ENCODE measurements around the gene GTF2IRD1.

GTF2IRD1 gene

GRCh38 chr7:74590813-74591212 lies 137.1 kb downstream of the GTF2IRD1 start:
- Histone ChIP-seq H3K36me3 (ENCODE audit: insufficient read depth, low read length) (no peaks in the 10 kb centered on the region), H3K4me3 (ENCODE audit: low read depth, low read length, poor library complexity, severe bottlenecking) (no peak overlapping the region), H3K27me3 (ENCODE audit: insufficient read depth, low read length) (peaks cover 5% of the 10 kb centered on the region; the same call in 1 of the 2 replicates), H3K27ac (ENCODE audit: low read depth, low read length, poor library complexity, severe bottlenecking) (no peak overlapping the region), H2AFZ (ENCODE audit: low read length) (no peak overlapping the region), H3K4me2 (ENCODE audit: low read length) (no peak overlapping the region), H3K79me2 (ENCODE audit: insufficient read depth, low read length) (no peaks in the 10 kb centered on the region), H3K9ac (ENCODE audit: low read length) (no peak overlapping the region), H3K9me2 (ENCODE audit: low read depth, low read length) (no peaks in the 10 kb centered on the region), H3K4me1 (ENCODE audit: insufficient read depth, low read length, severe bottlenecking) (peaks cover 12% of the 10 kb centered on the region), H3F3A (ENCODE audit: insufficient read depth, low read length) (no peaks in the 10 kb centered on the region), H4K20me1 (ENCODE audit: insufficient read depth, low read length) (no peaks in the 10 kb centered on the region), H3K9me3 (ENCODE audit: low read length) (no peaks in the 10 kb centered on the region)
- TF ChIP-seq, protein P1, sequence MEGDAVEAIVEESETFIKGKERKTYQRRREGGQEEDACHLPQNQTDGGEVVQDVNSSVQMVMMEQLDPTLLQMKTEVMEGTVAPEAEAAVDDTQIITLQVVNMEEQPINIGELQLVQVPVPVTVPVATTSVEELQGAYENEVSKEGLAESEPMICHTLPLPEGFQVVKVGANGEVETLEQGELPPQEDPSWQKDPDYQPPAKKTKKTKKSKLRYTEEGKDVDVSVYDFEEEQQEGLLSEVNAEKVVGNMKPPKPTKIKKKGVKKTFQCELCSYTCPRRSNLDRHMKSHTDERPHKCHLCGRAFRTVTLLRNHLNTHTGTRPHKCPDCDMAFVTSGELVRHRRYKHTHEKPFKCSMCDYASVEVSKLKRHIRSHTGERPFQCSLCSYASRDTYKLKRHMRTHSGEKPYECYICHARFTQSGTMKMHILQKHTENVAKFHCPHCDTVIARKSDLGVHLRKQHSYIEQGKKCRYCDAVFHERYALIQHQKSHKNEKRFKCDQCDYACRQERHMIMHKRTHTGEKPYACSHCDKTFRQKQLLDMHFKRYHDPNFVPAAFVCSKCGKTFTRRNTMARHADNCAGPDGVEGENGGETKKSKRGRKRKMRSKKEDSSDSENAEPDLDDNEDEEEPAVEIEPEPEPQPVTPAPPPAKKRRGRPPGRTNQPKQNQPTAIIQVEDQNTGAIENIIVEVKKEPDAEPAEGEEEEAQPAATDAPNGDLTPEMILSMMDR (IDR thresholded peaks at IDR 0.05; ENCODE audit: low read length) = no peak
- no peak for TF ChIP-seq EZH2 (IDR thresholded peaks at IDR 0.05; ENCODE audit: borderline replicate concordance, low read length)

- no peak overlapping the region for H3K9ac ChIP-seq (ENCODE audit: low read length)
- no peaks in the 10 kb centered on the region for H3K36me3 ChIP-seq (ENCODE audit: insufficient read depth, low read length)
- H3K27ac ChIP-seq (ENCODE audit: low read depth, low read length, poor library complexity, severe bottlenecking) = no peak overlapping the region
Observed at GRCh38 chr7:74598558-74598957, 144.9 kb downstream of the GTF2IRD1 start.

DNA sequence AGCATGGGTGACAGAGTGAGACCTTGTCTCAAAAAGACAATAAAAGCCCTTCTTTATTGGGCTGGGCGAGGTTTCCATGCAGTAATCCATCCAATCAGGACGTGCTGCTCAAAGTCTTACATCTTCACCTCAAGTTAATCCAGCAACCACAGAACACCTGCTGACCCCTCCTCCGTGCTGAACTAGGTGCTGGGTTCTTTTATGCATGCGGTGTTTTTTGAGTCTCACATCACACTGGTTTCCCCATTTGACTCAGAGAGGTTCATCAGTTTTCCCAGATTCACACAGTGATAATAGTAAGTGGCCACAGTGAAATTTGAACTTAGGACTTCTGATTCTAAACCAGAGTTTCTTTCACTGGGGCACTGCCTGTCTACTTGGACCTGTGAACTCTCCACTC lies 145.5 kb downstream of the GTF2IRD1 start:
- Histone ChIP-seq H3K9ac (ENCODE audit: low read length) (no peak overlapping the region), H3K9me3 (ENCODE audit: low read length) (no peaks in the 10 kb centered on the region), H3K27ac (ENCODE audit: low read depth, low read length, poor library complexity, severe bottlenecking) (no peak overlapping the region), H4K20me1 (ENCODE audit: insufficient read depth, low read length) (no peaks in the 10 kb centered on the region), H3K36me3 (ENCODE audit: insufficient read depth, low read length) (no peaks in the 10 kb centered on the region), H3F3A (ENCODE audit: insufficient read depth, low read length) (no peaks in the 10 kb centered on the region), H3K79me2 (ENCODE audit: insufficient read depth, low read length) (no peaks in the 10 kb centered on the region), H3K27me3 (ENCODE audit: insufficient read depth, low read length) (peaks cover 5% of the 10 kb centered on the region; the same call in 1 of the 2 replicates), H3K9me2 (ENCODE audit: low read depth, low read length) (no peaks in the 10 kb centered on the region), H3K4me3 (ENCODE audit: low read depth, low read length, poor library complexity, severe bottlenecking) (no peak overlapping the region), H3K4me2 (ENCODE audit: low read length) (no peak overlapping the region), H3K4me1 (ENCODE audit: insufficient read depth, low read length, severe bottlenecking) (no peaks in the 10 kb centered on the region), H2AFZ (ENCODE audit: low read length) (no peak overlapping the region)
- TF ChIP-seq EZH2 (IDR thresholded peaks at IDR 0.05; ENCODE audit: borderline replicate concordance, low read length) = no peak
- TF ChIP-seq, protein P1 (IDR thresholded peaks at IDR 0.05; ENCODE audit: low read length) = no peak

More at GRCh38 chr7:74598558-74598957, 144.9 kb downstream of the GTF2IRD1 start:
- no peak overlapping the region for H3K4me3 ChIP-seq (ENCODE audit: low read depth, low read length, poor library complexity, severe bottlenecking)
- no peaks in the 10 kb centered on the region for H3K4me1 ChIP-seq (ENCODE audit: insufficient read depth, low read length, severe bottlenecking)
- no peak overlapping the region for H2AFZ ChIP-seq (ENCODE audit: low read length)
- no peaks in the 10 kb centered on the region for H3K9me3 ChIP-seq (ENCODE audit: low read length)
- H4K20me1 ChIP-seq (ENCODE audit: insufficient read depth, low read length) = no peaks in the 10 kb centered on the region
- H3K9me2 ChIP-seq (ENCODE audit: low read depth, low read length) = no peaks in the 10 kb centered on the region
- peaks cover 5% of the 10 kb centered on the region; the same call in 1 of the 2 replicates for H3K27me3 ChIP-seq (ENCODE audit: insufficient read depth, low read length)
- no peaks in the 10 kb centered on the region for H3F3A ChIP-seq (ENCODE audit: insufficient read depth, low read length)
- TF ChIP-seq EZH2 (IDR thresholded peaks at IDR 0.05; ENCODE audit: borderline replicate concordance, low read length) = no peak
- TF ChIP-seq, protein P1 (IDR thresholded peaks at IDR 0.05; ENCODE audit: low read length) = no peak
- no peaks in the 10 kb centered on the region for H3K79me2 ChIP-seq (ENCODE audit: insufficient read depth, low read length)
- H3K4me2 ChIP-seq (ENCODE audit: low read length) = no peak overlapping the region
